ENCODE measurements around the gene GCH1. TPM values are rescaled to one million over a fixed set of nuclear protein-coding genes. Genes with fewer than 3 reads are reported as not detected.
"Not testable (repeated sequence)": the region's sequence is repeated elsewhere in the genome, so short reads cannot be mapped to it uniquely, and the experiment has no call there.

The GCH1 gene
- total RNA-seq, 1 donor from 2014 or later: 2.1 TPM

DNA sequence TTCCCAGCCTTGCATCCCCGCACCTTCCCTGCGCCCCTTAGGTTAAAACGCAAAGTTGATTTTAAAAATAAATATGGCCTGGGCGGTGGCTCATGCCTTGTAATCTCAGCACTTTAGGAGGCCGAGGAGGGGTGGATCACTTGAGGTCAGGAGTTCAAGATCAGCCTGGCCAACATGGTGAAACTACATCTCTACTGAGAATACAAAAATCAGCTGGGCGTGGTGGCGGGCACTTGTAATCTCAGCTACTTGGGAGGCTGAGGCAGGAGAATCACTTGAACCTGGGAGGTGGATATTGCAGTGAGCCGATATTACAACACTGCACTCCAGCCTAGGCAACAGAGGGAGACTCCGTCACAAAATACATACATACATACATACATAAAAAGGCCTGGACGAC is 96.0 kb downstream of the GCH1 start:
- DNase-seq (no peak), ATAC-seq (no peak)
- intact Hi-C loops (cut with micrococcal nuclease): loop anchor here (10.0 kb wide), 1 partner anchor 242 kb away; the partner anchor contains the start of gene SAMD4A

DNA sequence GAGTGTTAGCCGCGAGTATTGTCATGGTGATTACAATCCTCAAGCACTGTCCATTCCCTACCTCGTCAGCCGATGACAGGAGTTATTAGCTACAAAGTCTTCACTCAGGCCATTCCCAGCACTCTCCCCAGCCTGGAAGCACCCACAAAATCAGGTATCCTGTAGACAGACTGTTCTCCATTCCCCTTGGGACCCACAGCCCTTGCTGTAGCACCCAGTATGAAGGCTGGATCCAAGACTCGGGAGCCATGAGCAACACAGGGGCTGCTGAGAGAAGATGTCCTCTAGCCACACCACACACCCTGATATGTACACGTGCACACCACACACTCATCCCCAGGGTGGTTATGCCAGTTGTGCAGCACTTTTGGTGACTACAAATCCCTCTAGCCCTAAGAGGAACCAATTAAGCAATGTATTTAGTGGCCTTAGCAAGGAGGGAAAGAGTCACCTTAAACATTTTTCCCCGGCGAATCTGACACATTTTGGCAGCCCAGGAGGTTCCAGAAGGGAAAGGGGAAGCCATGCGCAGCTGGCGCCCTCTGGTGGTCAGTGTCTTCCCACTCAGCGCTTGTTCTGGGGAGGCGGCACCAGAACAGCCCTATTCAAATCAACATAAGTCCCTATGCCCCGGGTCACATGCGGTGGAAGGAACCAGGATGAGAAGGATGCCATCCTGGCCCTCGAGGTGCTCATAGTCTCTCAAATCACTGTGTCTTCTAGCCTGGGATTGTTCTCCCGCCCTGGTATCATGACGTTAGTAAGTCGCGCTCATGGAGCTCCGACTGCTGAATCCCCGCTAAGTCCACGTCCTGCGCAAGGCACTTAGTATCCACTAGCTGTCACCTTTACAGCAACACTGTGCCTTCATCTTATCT is 96.9 kb downstream of the GCH1 start:
- peak; percentile 90 for DNase-seq
- intact Hi-C loops (cut with micrococcal nuclease): loop anchor here (10.0 kb wide), 1 partner anchor 241 kb away; the partner anchor contains the start of gene SAMD4A
- peak; percentile 96 for ATAC-seq

DNA sequence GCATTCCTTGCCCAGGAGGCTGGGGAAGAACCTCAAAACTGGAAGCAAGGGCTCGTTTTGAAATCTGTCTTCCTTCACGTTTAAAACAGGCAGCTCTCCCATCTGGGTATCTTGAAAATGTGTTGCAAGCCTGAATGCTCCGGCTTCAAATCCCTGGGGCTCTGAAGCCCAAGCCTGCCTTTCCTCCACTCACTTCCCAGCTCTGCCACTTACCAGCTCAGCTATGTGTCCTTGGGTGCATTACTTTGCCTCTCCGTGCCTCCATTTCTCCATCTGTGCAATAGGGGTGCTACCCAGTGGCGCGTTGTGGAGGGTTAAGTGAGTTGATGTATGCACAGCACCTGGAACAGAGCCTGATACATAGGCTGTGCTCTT is 97.6 kb downstream of the GCH1 start:
- ATAC-seq (peak; percentile 4), DNase-seq (no peak)
- intact Hi-C loops (cut with micrococcal nuclease): loop anchor here (10.0 kb wide), 1 partner anchor 240 kb away; the partner anchor contains the start of gene SAMD4A

DNA sequence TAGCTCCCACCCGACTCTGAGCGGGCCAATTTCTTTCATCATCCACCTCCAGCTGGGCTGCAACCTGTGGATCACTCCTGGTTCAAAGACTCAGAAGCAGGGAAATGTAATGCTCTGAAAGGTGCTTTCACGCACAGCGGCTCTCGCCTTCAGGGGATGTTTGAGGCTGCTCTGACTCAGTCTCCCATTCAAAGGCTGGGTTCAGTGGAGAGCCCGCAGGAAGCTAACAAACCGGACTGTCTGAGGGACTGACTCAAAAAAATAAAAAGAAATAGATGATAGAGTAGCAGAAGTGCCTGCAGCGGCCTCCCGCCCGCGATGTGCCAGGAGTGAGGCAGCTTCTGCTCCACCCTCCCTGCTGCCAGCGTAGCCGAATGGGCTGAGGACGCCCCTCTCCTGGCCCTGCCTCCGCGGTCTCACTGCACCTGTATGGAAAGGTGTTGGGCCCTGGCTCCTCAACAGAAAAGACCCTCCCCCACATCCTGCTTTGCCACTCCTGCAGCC is 98.0 kb downstream of the GCH1 start:
- DNase-seq (no peak), ATAC-seq (no peak)
- intact Hi-C loops (cut with micrococcal nuclease): loop anchor here (10.0 kb wide), 1 partner anchor 240 kb away; the partner anchor contains the start of gene SAMD4A

DNA sequence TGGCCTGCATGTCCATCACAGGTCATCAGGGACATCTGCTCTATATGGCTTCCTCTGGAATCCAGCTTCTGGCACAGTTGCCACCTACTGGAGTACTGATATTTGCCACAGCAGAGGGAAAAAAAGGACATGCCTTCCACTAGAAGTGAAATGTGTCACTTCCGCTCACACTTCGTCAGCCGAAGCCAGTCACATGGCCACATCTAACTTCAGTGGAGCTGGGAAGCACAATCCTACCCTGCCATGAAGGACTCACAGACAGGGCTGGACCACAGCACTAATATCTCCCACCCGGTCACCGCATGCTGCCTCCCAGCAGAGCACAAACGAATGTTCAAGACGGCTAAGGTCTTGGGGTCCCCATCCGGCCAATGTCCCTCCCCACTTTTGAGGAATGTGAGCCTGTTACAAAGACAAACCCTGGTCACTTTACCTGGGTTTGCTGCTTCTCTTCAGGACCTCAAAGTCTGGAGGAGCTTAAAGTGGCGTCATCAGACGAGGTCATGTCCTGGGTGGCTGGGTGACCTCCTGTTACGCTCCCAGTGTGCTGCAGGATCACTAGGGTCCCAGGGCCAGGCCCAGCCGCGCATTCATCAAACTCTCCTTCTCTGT is 98.6 kb downstream of the GCH1 start:
- DNase-seq: no peak
- intact Hi-C loops (cut with micrococcal nuclease): loop anchor here (10.0 kb wide), 1 partner anchor 239 kb away; the partner anchor contains the start of gene SAMD4A
- no peak for ATAC-seq

DNA sequence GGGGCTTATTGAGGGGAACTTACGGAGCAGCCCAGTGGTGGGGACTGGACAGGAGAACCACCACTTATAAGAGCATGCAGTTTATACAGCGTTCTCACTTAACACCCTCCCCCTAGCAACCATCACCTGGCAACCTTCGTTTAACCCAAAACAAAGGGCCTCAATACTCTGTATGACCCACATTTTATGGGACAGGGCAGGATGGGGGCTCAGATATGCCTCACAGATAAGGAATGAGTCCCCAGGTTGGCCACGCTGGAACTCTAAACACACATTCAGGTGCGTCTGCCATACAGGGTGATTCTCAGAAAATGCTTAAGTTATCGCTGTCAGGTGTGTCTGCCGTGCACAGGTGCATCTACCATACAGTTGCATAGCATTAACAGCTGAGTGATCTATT is 99.2 kb downstream of the GCH1 start:
- ATAC-seq (no peak), DNase-seq (no peak)
- intact Hi-C loops (cut with micrococcal nuclease): loop anchor here (10.0 kb wide), 1 partner anchor 239 kb away; the partner anchor contains the start of gene SAMD4A

DNA sequence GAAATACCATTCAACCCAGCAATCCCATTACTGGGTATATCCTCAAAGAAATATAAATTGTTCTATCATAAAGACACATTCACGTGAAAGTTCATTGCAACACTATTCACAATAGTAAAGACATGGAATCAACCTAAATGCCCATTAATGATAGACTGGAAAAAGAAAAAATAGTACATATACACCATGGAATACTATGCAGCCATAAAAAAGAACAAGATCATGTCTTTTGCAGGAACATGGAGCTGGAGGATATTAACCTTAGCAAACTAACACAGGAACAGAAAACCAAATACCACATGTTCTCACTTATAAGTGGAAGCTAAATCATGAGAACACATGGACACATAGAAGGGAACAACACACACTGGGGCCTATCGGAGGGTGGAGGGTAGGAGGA is 101.1 kb downstream of the GCH1 start:
- not testable (repeated sequence) for ATAC-seq, DNase-seq
- intact Hi-C loops (cut with micrococcal nuclease): loop anchor here (10.0 kb wide), 1 partner anchor 237 kb away; the partner anchor contains the start of gene SAMD4A

DNA sequence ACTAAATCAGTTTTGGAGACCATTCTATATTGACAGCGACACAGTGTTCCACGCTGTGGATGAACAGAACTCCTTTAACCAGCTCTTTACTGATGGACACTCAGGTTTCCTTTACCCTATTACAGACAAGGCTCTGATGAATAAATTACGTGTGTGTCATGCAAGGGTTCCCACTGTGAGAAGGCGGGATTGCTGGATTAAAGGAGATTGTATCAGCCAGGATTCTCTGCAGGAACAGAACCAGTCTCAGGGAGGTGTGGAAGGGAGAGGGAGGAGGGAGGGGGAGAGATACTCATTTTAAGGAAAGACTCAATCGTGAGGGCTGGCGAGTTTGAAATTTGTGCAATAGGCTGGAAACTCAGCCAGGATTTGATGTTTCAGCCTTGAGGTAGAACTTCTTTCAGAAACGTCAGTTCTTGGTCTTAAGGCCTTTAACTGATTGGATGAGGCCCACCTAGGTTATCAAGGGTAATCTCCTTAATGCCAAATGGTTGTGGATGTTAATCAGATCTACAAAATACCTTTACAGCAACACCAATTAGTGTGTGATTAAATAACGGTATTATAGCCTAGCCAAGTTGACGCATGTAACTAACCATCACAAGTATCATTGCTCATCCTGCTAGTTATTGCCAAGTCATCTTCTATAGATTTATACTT is 104.0 kb downstream of the GCH1 start:
- DNase-seq: no peak
- ATAC-seq: no peak
- intact Hi-C loops (cut with micrococcal nuclease): no loop called here

DNA sequence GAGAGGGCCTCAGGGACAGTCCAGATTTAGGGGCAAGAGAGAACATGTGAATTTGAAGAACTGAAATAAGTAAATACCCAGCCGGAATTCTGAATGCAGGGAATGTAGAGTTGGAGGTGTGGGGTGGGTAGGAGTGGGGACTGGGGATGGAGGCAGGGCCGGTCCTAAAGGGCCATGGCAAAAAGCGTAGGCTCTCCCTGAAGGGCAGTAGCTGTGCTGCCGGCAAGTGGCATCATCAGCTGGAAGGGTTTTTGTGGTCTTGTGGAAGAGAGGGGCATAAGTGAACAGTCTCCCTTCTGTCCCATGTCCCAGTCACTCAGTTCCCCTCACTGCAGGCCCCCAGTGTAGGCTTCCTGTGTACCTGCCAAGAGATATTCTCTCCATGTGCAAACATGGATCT is 104.6 kb downstream of the GCH1 start:
- intact Hi-C loops (cut with micrococcal nuclease): no loop called here
- ATAC-seq: no peak

DNA sequence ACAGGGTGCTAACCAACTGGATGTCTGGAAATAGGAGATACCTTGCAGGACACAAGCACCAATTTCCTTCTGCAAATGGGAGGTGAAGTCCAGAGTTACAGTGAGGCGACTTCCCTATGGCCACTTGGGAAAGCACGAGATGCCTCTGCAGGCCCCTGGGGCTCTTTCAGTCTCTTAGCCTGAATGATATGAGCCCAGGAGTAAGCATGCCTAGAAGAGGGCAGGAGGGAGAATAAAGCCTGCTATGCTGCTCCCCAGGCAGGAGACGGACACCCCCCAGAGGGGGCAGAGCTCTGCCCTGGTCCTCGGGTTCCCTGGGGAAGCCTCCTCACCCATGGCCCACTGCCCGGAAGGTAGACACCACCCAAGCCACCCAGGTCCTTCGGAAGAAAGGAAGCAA is 105.1 kb downstream of the GCH1 start:
- intact Hi-C loops (cut with micrococcal nuclease): no loop called here
- DNase-seq: no peak

More for the DNA sequence above, 104.6 kb downstream of the GCH1 start:
- no peak for DNase-seq

DNA sequence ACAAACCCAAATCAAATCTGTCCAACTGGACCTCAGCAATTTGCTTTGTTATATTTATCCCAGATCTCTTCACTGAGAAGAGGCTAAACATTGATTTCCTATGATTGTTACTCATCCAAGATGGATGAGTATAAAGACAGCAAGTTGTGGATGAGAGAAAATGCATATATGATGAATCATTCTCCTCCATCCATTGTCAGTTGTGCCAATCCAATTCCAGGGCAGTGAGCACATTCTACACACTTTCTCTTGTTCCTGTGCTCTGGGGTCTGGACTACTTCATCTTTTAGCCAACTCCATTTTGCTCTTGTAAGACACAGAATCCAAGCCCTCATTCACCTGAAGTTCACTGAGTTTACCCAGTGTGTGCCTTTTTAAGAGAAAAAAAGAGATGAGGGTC is 105.7 kb downstream of the GCH1 start:
- intact Hi-C loops (cut with micrococcal nuclease): no loop called here
- DNase-seq: no peak
- ATAC-seq: no peak

More for the DNA sequence above, 105.1 kb downstream of the GCH1 start:
- no peak for ATAC-seq

DNA sequence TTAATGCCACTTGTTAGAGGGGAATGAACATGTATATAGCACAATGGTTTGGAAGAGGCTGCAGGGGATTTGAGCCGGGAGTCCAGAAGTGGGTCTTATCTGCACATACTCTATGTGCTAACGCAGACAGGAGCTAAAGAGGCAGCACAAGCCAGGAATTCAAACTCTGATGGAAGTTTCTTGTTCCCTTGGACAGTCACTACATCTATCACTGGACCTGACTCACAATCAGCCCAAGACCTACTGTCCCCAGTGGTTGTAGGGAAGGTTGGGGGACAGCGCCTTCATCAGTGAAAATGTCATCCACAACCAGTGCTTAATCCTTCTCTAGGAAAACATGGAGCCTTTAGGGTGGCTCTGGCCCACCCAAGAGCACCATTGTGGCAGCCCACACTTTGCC is 107.8 kb downstream of the GCH1 start:
- peak; percentile 33 for ATAC-seq
- no peak for DNase-seq
- intact Hi-C loops (cut with micrococcal nuclease): no loop called here

DNA sequence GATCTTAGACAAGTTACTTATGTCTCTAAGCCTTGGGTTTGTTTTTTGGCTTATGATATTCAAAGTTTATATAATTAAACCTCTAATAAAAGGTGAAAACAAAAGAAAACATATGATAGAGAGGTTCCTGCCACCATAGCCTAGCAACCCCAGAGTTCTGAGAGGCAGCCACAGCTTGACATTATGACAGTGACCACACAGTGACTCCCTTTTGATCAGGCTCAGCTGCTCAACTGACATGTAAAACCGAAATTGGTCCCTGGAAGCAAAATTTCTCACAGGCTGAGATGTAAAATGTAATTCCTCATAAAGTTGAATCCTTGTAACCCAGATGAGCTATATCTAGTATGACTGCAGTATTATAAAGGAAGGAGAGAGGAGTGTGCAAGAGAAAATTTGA is 108.5 kb downstream of the GCH1 start:
- DNase-seq (no peak), ATAC-seq (no peak)
- intact Hi-C loops (cut with micrococcal nuclease): no loop called here

DNA sequence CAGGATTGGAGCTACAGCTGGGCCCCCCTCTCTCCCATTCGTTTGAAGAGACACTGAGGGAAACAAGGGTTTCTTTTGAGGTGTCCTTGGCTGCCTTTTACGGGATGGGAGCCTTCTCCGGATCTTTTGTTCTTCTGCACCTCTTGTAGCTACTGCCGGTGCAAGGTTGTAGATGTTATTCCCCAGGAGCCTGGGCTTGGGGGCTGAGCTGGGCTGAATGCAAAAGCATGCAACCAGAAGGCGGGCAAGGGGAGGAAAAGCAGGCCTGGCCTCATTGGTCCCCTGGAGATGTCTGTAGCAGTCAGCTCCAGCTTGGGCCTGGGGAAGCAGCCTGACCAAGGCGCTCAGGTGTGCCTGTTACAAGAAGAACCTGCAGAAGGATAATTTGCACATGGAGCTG is 110.3 kb downstream of the GCH1 start:
- intact Hi-C loops (cut with micrococcal nuclease): no loop called here
- DNase-seq (no peak), ATAC-seq (no peak)

Small RNA genes lying within 50 kb of the gene (microRNA-seq; reads per million reads assigned to microRNA genes)
- gene MIR4308 (ENCODE audit: borderline number of aligned reads): not detected

Other genes starting within 250 kb of the GCH1 start
- gene WDHD1, start 124.3 kb upstream of the GCH1 start, total RNA-seq: 1.6 TPM
- 12.6 TPM for gene SOCS4, start 124.4 kb upstream of the GCH1 start, total RNA-seq
- gene MAPK1IP1L, start 148.8 kb upstream of the GCH1 start, total RNA-seq: 58.1 TPM
- gene LGALS3, start 226.4 kb upstream of the GCH1 start, total RNA-seq: 249 TPM